NCI-H2171 (cell line): ENCODE results near the gene DSTYK.
A peak's percentile ranks its signal among the peaks of the same experiment; 100 is the strongest.

Experiments
- DNase-seq: peaks from one replicate; lab custom pipeline; 2025; lab: John Stamatoyannopoulos, UW

The DSTYK gene

GRCh38 chr1:205211169-205211838, at the start of gene DSTYK:
DSTYK (minus strand) TSS chr1:205211702; CDS start chr1:205211535, 167 bp downstream.
- peak; percentile 94 for DNase-seq

- DNase-seq: no peak
Observed at GRCh38 chr1:205259998-205260397, 48.5 kb upstream of the DSTYK start.

- no peak for DNase-seq
Observed at GRCh38 chr1:205259324-205259832, 47.9 kb upstream of the DSTYK start.

- no peak for DNase-seq
Observed at GRCh38 chr1:205258719-205259118, 47.2 kb upstream of the DSTYK start.

- DNase-seq: no peak
Observed at GRCh38 chr1:205258261-205258691, 46.8 kb upstream of the DSTYK start.

GRCh38 chr1:205257735-205258134, 46.2 kb upstream of the DSTYK start:
- DNase-seq: no peak

- peak; percentile 93 for DNase-seq
Observed at GRCh38 chr1:205256951-205257625, 45.6 kb upstream of the DSTYK start.

- peak; percentile 69 for DNase-seq
Observed at GRCh38 chr1:205255941-205256780, 44.7 kb upstream of the DSTYK start.

- no peak for DNase-seq
Observed at GRCh38 chr1:205251576-205251975, 40.1 kb upstream of the DSTYK start.

GRCh38 chr1:205250699-205251098, 39.2 kb upstream of the DSTYK start:
- DNase-seq: peak; percentile 65

- DNase-seq: no peak
Observed at GRCh38 chr1:205249651-205250050, 38.1 kb upstream of the DSTYK start.

- peak; percentile 59 for DNase-seq
Observed at GRCh38 chr1:205248793-205249601, 37.5 kb upstream of the DSTYK start.

GRCh38 chr1:205247130-205247921, 35.8 kb upstream of the DSTYK start:
- no peak for DNase-seq

- DNase-seq: no peak
Observed at GRCh38 chr1:205246351-205247119, 35.0 kb upstream of the DSTYK start.

- DNase-seq: no peak
Observed at GRCh38 chr1:205245096-205245495, 33.6 kb upstream of the DSTYK start.

- DNase-seq: no peak
Observed at GRCh38 chr1:205244384-205244783, 32.9 kb upstream of the DSTYK start.

GRCh38 chr1:205243350-205244191, 32.1 kb upstream of the DSTYK start:
- peak; percentile 23 for DNase-seq

- DNase-seq: no peak
Observed at GRCh38 chr1:205241366-205242030, 30.0 kb upstream of the DSTYK start.

- DNase-seq: no peak
Observed at GRCh38 chr1:205240569-205240968, 29.1 kb upstream of the DSTYK start.
